SK-N-SH (cell line): ENCODE results near the gene RITA1. TPM values are rescaled to one million over a fixed set of nuclear protein-coding genes. Genes with fewer than 3 reads are reported as not detected.

ENCODE experiments used
- CTCF ChIA-PET: fragments of 300-600, 350-600 bp; formaldehyde crosslinking; extraction: SDS; loops from one replicate; lab custom pipeline; 2021; lab: Yijun Ruan, JAX
- POLR2A ChIA-PET: fragments of 350-600 bp; sonication (Branson Sonifier 250); formaldehyde crosslinking; extraction: SDS; loops from one replicate; lab custom pipeline; 2020; ENCODE audit warnings: antibody characterized with exemption, inconsistent platforms; lab: Yijun Ruan, JAX
- DNase-seq: peaks from one replicate; pipeline ENCODE4 v3.0.0; 2012
- H2AFZ ChIP-seq: fragments of 200-600 bp; sonication (generic); 2 replicates; pipeline ENCODE4 v1.8.1; 2016; ENCODE audit warnings: antibody characterized with exemption, mild to moderate bottlenecking, low read depth
- H3F3A ChIP-seq: fragments of 200-600 bp; sonication (generic); replicated peaks from 2 replicates; pipeline ENCODE3; 2016; ENCODE audit warnings: antibody characterized with exemption, mild to moderate bottlenecking; ENCODE audit not compliant: insufficient read depth
- H3K27ac ChIP-seq, 2 experiments: fragments of 200-500 bp in 1 of 2; fragments of 200-600 bp in 1 of 2; sonication (Bioruptor generic) in 1 of 2; sonication (generic), shearing (Covaris generic) in 1 of 2; 2 replicates each; pipeline versions ENCODE4 v1.5.1 to v1.6.1; 2014 to 2016; ENCODE audit warnings: low read depth in 2 of 2, inconsistent platforms in 1 of 2, low read length in 1 of 2, mild to moderate bottlenecking in 1 of 2, mixed read lengths in 1 of 2
- H3K27me3 ChIP-seq: fragments of 200-600 bp; sonication (generic), shearing (Covaris generic); 2 replicates; pipeline ENCODE4 v1.6.1; 2016; ENCODE audit warnings: mixed run types; ENCODE audit not compliant: insufficient read depth
- H3K36me3 ChIP-seq, 2 experiments: fragments of 200-500 bp in 1 of 2; fragments of 200-600 bp in 1 of 2; sonication (Bioruptor generic) in 1 of 2; sonication (generic) in 1 of 2; replicated peaks in 1 of 2; 2 replicates each; pipeline versions ENCODE3 to v1.5.1; 2014 to 2016; ENCODE audit warnings: low read length in 1 of 2, mild to moderate bottlenecking in 1 of 2; ENCODE audit not compliant: insufficient read depth in 2 of 2, control insufficient read depth in 1 of 2
- H3K4me1 ChIP-seq, 2 experiments: fragments of 200-500 bp in 1 of 2; fragments of 200-600 bp in 1 of 2; sonication (Bioruptor generic) in 1 of 2; sonication (generic), shearing (Covaris generic) in 1 of 2; 2 replicates each; pipeline versions ENCODE4 v1.5.1 to v1.6.1; 2014 to 2016; ENCODE audit warnings: low read depth in 1 of 2, low read length in 1 of 2, mixed run types in 1 of 2; ENCODE audit not compliant: insufficient read depth in 2 of 2, control insufficient read depth in 1 of 2
- H3K4me2 ChIP-seq: fragments of 200-600 bp; sonication (generic), shearing (Covaris generic); 2 replicates; pipeline ENCODE4 v1.6.1; 2017; ENCODE audit warnings: mixed run types
- H3K4me3 ChIP-seq, 2 experiments: fragments of 200-500 bp in 1 of 2; fragments of 200-600 bp in 1 of 2; sonication (Bioruptor generic) in 1 of 2; sonication (generic), shearing (Covaris generic) in 1 of 2; 2 replicates each; pipeline versions ENCODE4 v1.5.1 to v1.8.1; 2014 to 2016; ENCODE audit warnings: low read depth in 2 of 2, inconsistent platforms in 1 of 2, low read length in 1 of 2, mild to moderate bottlenecking in 1 of 2, mixed read lengths in 1 of 2, moderate library complexity in 1 of 2
- H3K79me2 ChIP-seq: fragments of 200-600 bp; sonication (generic); 2 replicates; pipeline ENCODE4 v1.8.1; 2017; ENCODE audit warnings: mild to moderate bottlenecking; ENCODE audit not compliant: insufficient read depth
- H3K9ac ChIP-seq: fragments of 200-600 bp; sonication (generic); 2 replicates; pipeline ENCODE4 v1.6.1; 2017; ENCODE audit warnings: mixed run types
- H3K9me2 ChIP-seq: fragments of 200-600 bp; sonication (generic); 2 replicates; pipeline ENCODE4 v1.6.1; 2017; ENCODE audit warnings: mixed run types
- H3K9me3 ChIP-seq: fragments of 200-600 bp; sonication (generic); 2 replicates; pipeline ENCODE4 v1.6.1; 2017; ENCODE audit warnings: mixed run types, mild to moderate bottlenecking, moderate library complexity
- H4K20me1 ChIP-seq: fragments of 200-600 bp; sonication (generic); 2 replicates; pipeline ENCODE4 v1.6.1; 2017; ENCODE audit warnings: mild to moderate bottlenecking, mixed run types; ENCODE audit not compliant: insufficient read depth
- CHD2 ChIP-seq: fragments of 150-350 bp; IDR thresholded peaks from 2 replicates; pipeline ENCODE4 v1.6.1; 2018; ENCODE audit warnings: low read length; ENCODE audit not compliant: partially characterized antibody
- EZH2phosphoT487 ChIP-seq: fragments of 200-600 bp; sonication (generic); IDR thresholded peaks from 2 replicates; pipeline ENCODE4 v1.6.1; 2017; ENCODE audit warnings: low read depth, mixed run types, mild to moderate bottlenecking, antibody characterized with exemption, moderate library complexity, borderline replicate concordance
- FOSL2 ChIP-seq: IDR thresholded peaks from 2 replicates; pipeline ENCODE4 v1.4.0; 2012; ENCODE audit warnings: low read depth, mild to moderate bottlenecking, moderate library complexity, borderline replicate concordance
- FOXJ3 ChIP-seq: sonication (generic); formaldehyde crosslinking; IDR thresholded peaks from 2 replicates; pipeline ENCODE4 v1.5.1; 2020; ENCODE audit warnings: mild to moderate bottlenecking, missing genetic modification reagents
- FOXM1 ChIP-seq: IDR thresholded peaks from 2 replicates; pipeline ENCODE4 v1.4.0; 2012; ENCODE audit warnings: low read depth, mild to moderate bottlenecking
- GABPA ChIP-seq: IDR thresholded peaks from 2 replicates; pipeline ENCODE4 v1.4.0; 2012; ENCODE audit warnings: low read depth, mild to moderate bottlenecking
- GATA2 ChIP-seq: sonication (generic); formaldehyde crosslinking; IDR thresholded peaks from 2 replicates; pipeline ENCODE4 v1.5.0; 2020; ENCODE audit warnings: mild to moderate bottlenecking, missing genetic modification reagents
- IRF3 ChIP-seq: fragments of 150-350 bp; IDR thresholded peaks from 2 replicates; pipeline ENCODE4 v1.6.1; 2016; ENCODE audit warnings: mild to moderate bottlenecking, low read depth, low read length
- JUND ChIP-seq: IDR thresholded peaks from 2 replicates; pipeline ENCODE4 v1.4.0; 2012
- MEF2A ChIP-seq: IDR thresholded peaks from 2 replicates; pipeline ENCODE4 v1.4.0; 2012; ENCODE audit warnings: low read depth, borderline replicate concordance
- NFIC ChIP-seq: IDR thresholded peaks from 2 replicates; pipeline ENCODE4 v1.4.0; 2012; ENCODE audit warnings: borderline replicate concordance
- RFX5 ChIP-seq: IDR thresholded peaks from 2 replicates; pipeline ENCODE4 v1.6.1; 2012; ENCODE audit warnings: mild to moderate bottlenecking, improper control_type of control experiment, low read length
- RXRA ChIP-seq: IDR thresholded peaks from 2 replicates; pipeline ENCODE4 v1.4.0; 2012; ENCODE audit warnings: low read depth, mild to moderate bottlenecking, borderline replicate concordance
- SMC3 ChIP-seq: IDR thresholded peaks from 2 replicates; pipeline ENCODE4 v1.6.1; 2012; ENCODE audit warnings: low read depth, low read length, improper control_type of control experiment
- TCF12 ChIP-seq: IDR thresholded peaks from 2 replicates; pipeline ENCODE4 v1.4.0; 2012
- WGBS: methylation state at CpG from one replicate; pipeline ENCODE4 v1.1.6; 2017; ENCODE audit warnings: low lambda C conversion rate; 5-methylcytosine and 5-hydroxymethylcytosine counted together
- polyA plus RNA-seq, 3 experiments: library from polyadenylated mRNA; depleted of rRNA; stranded (reverse); fragments of >200 nt; gene quantifications; 2 replicates each; pipeline ENCODE4 v1.2.3, GENCODE V29; 2012
- TF ChIP-seq, protein P1 (sequence below): fragments of 200-600 bp; sonication (generic); IDR thresholded peaks from 2 replicates; pipeline ENCODE4 v1.6.1; 2017; ENCODE audit warnings: antibody characterized with exemption, mild to moderate bottlenecking, moderate library complexity
- TF ChIP-seq, protein P2 (sequence below): IDR thresholded peaks from 2 replicates; pipeline ENCODE4 v1.4.0; 2012; ENCODE audit warnings: low read depth, borderline replicate concordance

RITA1 gene
- polyA plus RNA-seq, 1 of the 3 experiments (the other 2 are of a cell fraction), result 21.1 TPM

GRCh38 chr12:113161415-113162016 is 24.0 kb upstream of the RITA1 start:
- 47% methylated on average over 25 of the region's 26 CpGs for WGBS
- ChIA-PET POLR2A (interaction anchor here (0.9 to 1.6 kb wide), 4 partner anchors 9 to 24 kb away, joined by 3 to 4 read pairs (median 4); partner anchors contain the start of genes CFAP73, DDX54 and RITA1), CTCF (interaction anchor here (0.8 to 5.6 kb wide), 8 partner anchors 9 to 113 kb away, joined by 3 to 39 read pairs (median 3); partner anchors contain the start of gene DTX1)
- H3K9ac ChIP-seq, result no peak overlapping the region
- peaks cover 8% of the 10 kb centered on the region; the same call in 1 of the 2 replicates for H4K20me1 ChIP-seq
- H3K27ac ChIP-seq, result peak overlapping the region in 1 of 2 experiments; percentile 76; a peak in 2 of 4 replicates
- peaks cover 7 to 23% of the 10 kb centered on the region in 2 experiments; a peak in 2 of 4 replicates for H3K4me1 ChIP-seq
- peaks cover 5% of the 10 kb centered on the region for H3F3A ChIP-seq
- H3K4me2 ChIP-seq, result no peak overlapping the region
- no peak overlapping the region; a peak in 1 of 4 replicates for H3K4me3 ChIP-seq
- H2AFZ ChIP-seq, result no peak overlapping the region
- no peaks in the 10 kb centered on the region for H3K79me2 ChIP-seq
- no peak for TF ChIP-seq IRF3
- no peak for TF ChIP-seq FOXJ3
- TF ChIP-seq, protein P1, sequence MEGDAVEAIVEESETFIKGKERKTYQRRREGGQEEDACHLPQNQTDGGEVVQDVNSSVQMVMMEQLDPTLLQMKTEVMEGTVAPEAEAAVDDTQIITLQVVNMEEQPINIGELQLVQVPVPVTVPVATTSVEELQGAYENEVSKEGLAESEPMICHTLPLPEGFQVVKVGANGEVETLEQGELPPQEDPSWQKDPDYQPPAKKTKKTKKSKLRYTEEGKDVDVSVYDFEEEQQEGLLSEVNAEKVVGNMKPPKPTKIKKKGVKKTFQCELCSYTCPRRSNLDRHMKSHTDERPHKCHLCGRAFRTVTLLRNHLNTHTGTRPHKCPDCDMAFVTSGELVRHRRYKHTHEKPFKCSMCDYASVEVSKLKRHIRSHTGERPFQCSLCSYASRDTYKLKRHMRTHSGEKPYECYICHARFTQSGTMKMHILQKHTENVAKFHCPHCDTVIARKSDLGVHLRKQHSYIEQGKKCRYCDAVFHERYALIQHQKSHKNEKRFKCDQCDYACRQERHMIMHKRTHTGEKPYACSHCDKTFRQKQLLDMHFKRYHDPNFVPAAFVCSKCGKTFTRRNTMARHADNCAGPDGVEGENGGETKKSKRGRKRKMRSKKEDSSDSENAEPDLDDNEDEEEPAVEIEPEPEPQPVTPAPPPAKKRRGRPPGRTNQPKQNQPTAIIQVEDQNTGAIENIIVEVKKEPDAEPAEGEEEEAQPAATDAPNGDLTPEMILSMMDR, result no peak
- TF ChIP-seq, protein P2, sequence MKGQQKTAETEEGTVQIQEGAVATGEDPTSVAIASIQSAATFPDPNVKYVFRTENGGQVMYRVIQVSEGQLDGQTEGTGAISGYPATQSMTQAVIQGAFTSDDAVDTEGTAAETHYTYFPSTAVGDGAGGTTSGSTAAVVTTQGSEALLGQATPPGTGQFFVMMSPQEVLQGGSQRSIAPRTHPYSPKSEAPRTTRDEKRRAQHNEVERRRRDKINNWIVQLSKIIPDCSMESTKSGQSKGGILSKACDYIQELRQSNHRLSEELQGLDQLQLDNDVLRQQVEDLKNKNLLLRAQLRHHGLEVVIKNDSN, result no peak
- H3K27me3 ChIP-seq, result no peaks in the 10 kb centered on the region
- peak; percentile 95 for DNase-seq
- peaks cover 13 to 55% of the 10 kb centered on the region in 2 experiments for H3K36me3 ChIP-seq
- no peaks in the 10 kb centered on the region for H3K9me3 ChIP-seq
- H3K9me2 ChIP-seq, result no peaks in the 10 kb centered on the region

DNA sequence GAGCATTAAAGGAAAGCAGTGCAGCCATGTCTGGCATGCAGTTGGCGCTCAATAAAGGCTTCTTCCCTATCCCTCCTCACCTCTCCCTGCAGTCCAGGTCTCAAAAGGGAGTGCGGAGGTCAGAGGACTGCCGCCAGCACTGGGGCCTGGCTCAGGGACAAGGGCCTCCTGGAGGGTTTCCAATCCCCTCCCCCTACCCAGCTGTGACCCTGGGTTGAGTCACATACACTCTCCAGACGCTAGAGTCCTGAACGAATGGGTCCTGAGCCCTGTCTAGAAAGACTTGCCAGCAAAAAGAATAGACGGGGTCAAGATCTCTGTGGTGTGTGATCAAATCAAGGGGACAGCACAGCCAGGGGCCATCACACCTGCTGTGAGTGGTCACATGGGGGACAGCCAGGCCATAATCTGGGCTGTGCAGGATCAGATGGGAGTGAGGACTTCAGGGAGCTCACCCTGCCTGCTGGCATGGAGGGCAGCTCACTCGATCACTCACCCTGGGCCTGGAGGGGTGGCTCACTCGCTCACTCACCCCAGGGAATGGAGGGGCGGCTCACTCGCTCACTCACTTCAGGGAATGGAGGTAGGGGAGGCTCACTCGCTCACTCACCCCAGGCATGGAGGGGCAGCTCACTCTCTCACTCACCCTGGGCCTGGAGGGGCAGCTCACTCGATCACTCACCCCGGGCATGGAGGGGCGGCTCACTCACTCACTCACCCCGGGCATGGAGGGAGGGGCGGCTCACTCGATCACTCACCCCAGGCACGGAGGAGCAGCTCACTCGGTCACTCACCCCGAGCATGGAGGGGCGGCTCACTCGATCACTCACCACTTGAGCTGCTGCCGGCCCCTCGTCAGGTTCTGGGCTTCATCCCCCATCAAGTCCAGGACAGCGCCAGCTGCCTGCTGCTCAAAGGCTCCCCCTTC is 23.2 kb upstream of the RITA1 start:
- Histone ChIP-seq H3K27me3 (no peaks in the 10 kb centered on the region), H3K9me2 (no peaks in the 10 kb centered on the region), H3K9me3 (no peaks in the 10 kb centered on the region), H3K4me1 (peaks cover 7 to 23% of the 10 kb centered on the region in 2 experiments; a peak in 2 of 4 replicates), H3K79me2 (no peaks in the 10 kb centered on the region), H3K4me2 (no peak overlapping the region), H2AFZ (no peak overlapping the region), H4K20me1 (peaks cover 8% of the 10 kb centered on the region; the same call in 1 of the 2 replicates), H3K4me3 (no peak overlapping the region; a peak in 1 of 4 replicates), H3K9ac (no peak overlapping the region), H3F3A (no peaks in the 10 kb centered on the region), H3K27ac (peak overlapping the region in 1 of 2 experiments; percentile 76; a peak in 2 of 4 replicates), H3K36me3 (peaks cover 13 to 55% of the 10 kb centered on the region in 2 experiments)
- ChIA-PET POLR2A (interaction anchor here (0.9 to 1.6 kb wide), 5 partner anchors 8 to 23 kb away, joined by 3 to 4 read pairs (median 3); partner anchors contain the start of genes CFAP73, DDX54 and RITA1), CTCF (interaction anchor here (0.8 to 5.6 kb wide), 6 partner anchors 9 to 170 kb away, joined by 3 to 39 read pairs (median 6); no protein-coding TSS in a partner anchor)
- 81% methylated on average over 15 of the region's 25 CpGs for WGBS
- DNase-seq, result peak; percentile 79
- TF ChIP-seq RFX5 (no peak), GABPA (no peak), EZH2phosphoT487 (no peak), RXRA (no peak; the same call in 1 of the 2 replicates), SMC3 (no peak), GATA2 (CRISPR knock-in tag) (no peak), NFIC (peak; percentile 57), TCF12 (peak; percentile 65), JUND (peak; percentile 24; the same call in 1 of the 2 replicates), CHD2 (no peak), FOSL2 (peak; percentile 32; the same call in 1 of the 2 replicates), FOXM1 (no peak), MEF2A (no peak)
